ENCODE results near the gene BBLN. TPM values are rescaled to one million over a fixed set of nuclear protein-coding genes. Genes with fewer than 3 reads are reported as not detected.
A peak's percentile ranks its signal among the peaks of the same experiment; 100 is the strongest.

Gene BBLN
- total RNA-seq, 1 donor from 2014 or later = 39.0 TPM

- no peaks in the 10 kb centered on the region for H3K9me3 ChIP-seq
- no peak overlapping the region for H3K4me3 ChIP-seq
- no peak overlapping the region for H3K27ac ChIP-seq
- H3K27me3 ChIP-seq = no peaks in the 10 kb centered on the region
- no peaks in the 10 kb centered on the region for H3K4me1 ChIP-seq
- no peaks in the 10 kb centered on the region for H3K36me3 ChIP-seq
- intact Hi-C loops (cut with DNase I) = no loop called here
- TF ChIP-seq CTCF (IDR thresholded peaks at IDR 0.05) = no peak
- ATAC-seq (no peak), DNase-seq (no peak)
Measured at GRCh38 chr9:128142596-128142995, 17.5 kb upstream of the BBLN start.

GRCh38 chr9:128143525-128144238 lies 16.4 kb upstream of the BBLN start:
- no peaks in the 10 kb centered on the region for H3K27me3 ChIP-seq
- no peaks in the 10 kb centered on the region for H3K9me3 ChIP-seq
- H3K36me3 ChIP-seq = no peaks in the 10 kb centered on the region
- H3K4me3 ChIP-seq = no peak overlapping the region
- H3K4me1 ChIP-seq = peaks cover 3% of the 10 kb centered on the region
- no peak for TF ChIP-seq CTCF (IDR thresholded peaks at IDR 0.05)
- intact Hi-C loops (cut with DNase I) = no loop called here
- no peak for DNase-seq
- peak; percentile 25 for ATAC-seq
- H3K27ac ChIP-seq = no peak overlapping the region

GRCh38 chr9:128144239-128145181 lies 15.6 kb upstream of the BBLN start:
- H3K27me3 ChIP-seq = no peaks in the 10 kb centered on the region
- no peak overlapping the region for H3K27ac ChIP-seq
- no peaks in the 10 kb centered on the region for H3K9me3 ChIP-seq
- H3K36me3 ChIP-seq = no peaks in the 10 kb centered on the region
- ATAC-seq (no peak), DNase-seq (no peak)
- H3K4me3 ChIP-seq = no peak overlapping the region
- H3K4me1 ChIP-seq = peaks cover 9% of the 10 kb centered on the region
- TF ChIP-seq CTCF (IDR thresholded peaks at IDR 0.05) = no peak
- intact Hi-C loops (cut with DNase I) = no loop called here

- H3K4me3 ChIP-seq = no peak overlapping the region
- DNase-seq (no peak), ATAC-seq (no peak)
- intact Hi-C loops (cut with DNase I) = no loop called here
- peaks cover 9% of the 10 kb centered on the region for H3K4me1 ChIP-seq
- no peaks in the 10 kb centered on the region for H3K27me3 ChIP-seq
- TF ChIP-seq CTCF (IDR thresholded peaks at IDR 0.05) = no peak
- H3K36me3 ChIP-seq = no peaks in the 10 kb centered on the region
- no peaks in the 10 kb centered on the region for H3K9me3 ChIP-seq
- no peak overlapping the region for H3K27ac ChIP-seq
Measured at GRCh38 chr9:128145536-128145935, 14.5 kb upstream of the BBLN start.

GRCh38 chr9:128145951-128146351 lies 14.1 kb upstream of the BBLN start:
- Histone ChIP-seq H3K27me3 (no peaks in the 10 kb centered on the region), H3K4me1 (peaks cover 9% of the 10 kb centered on the region), H3K36me3 (no peaks in the 10 kb centered on the region), H3K27ac (no peak overlapping the region), H3K4me3 (no peak overlapping the region), H3K9me3 (no peaks in the 10 kb centered on the region)
- ATAC-seq = no peak
- no peak for TF ChIP-seq CTCF (IDR thresholded peaks at IDR 0.05)
- intact Hi-C loops (cut with DNase I) = no loop called here
- no peak for DNase-seq
